GM21367 (cell line): ENCODE data around the gene SPSB1.

Experiments used
- ATAC-seq: cut with Tn5 transposase; IDR thresholded peaks from one replicate; pipeline ENCODE4 v1.9.1; 2021; ENCODE audit not compliant: unreplicated experiment

SPSB1 gene

DNA sequence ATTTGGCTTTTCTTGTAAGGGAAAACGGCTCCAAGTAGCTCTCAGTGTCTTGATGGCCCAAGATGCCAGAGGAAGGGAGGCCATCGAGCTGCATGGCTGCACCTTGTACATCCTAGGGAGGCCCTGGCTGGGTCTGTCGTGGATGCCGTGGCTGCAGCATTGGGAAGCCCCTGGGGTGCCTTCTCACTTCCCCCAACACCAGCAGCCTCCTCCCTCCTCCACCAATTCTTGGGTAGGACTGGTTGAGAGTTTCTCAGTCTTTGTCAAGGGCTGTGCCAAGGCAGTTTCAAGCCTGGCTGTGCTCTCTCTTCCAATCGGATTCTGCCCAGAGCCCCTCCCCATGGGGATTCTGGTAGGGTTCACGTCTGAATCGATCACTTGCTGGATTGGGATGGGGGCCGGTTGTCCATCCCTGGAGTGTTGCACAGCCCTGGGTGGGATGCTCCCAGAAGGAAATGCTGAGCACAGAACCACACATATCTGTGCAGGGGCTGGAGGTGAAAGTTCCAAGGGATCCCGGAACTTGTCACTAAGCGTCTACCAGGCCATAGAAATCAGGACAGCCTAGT lies 14.0 kb upstream of the SPSB1 start:
- ATAC-seq, result no peak

DNA sequence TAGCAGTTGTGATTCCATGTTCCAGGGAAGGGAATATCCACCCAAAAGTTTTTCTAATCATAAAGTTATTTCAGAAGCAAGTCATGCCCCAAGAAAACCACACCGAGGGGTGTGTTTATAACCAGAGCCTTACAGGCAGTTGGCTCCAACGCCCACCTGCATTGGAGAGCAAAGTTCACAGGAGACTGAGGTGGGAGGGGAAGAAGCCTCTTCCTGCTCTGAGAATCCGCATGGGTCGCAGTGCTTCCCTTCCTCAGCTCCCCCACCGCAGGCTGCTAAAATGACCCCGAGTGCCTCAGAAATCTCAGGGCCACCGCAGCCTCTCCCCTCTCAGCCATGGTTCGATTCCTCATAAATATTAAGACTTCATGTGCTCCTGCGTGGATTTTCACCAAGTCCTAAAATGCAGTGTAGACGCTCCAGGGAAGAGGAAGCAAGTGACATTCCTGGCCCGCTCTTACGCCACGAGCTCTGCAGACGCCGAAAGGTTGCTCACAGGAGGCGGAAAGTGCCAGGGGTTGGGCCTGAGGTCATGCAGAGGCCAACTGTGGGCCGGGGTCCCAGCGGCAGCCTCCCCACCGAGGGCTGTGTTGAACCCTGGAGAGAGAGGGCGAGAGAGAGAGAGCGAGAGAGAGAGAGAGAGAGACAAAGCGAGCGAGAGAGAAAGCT lies 13.4 kb upstream of the SPSB1 start:
- ATAC-seq, result no peak

DNA sequence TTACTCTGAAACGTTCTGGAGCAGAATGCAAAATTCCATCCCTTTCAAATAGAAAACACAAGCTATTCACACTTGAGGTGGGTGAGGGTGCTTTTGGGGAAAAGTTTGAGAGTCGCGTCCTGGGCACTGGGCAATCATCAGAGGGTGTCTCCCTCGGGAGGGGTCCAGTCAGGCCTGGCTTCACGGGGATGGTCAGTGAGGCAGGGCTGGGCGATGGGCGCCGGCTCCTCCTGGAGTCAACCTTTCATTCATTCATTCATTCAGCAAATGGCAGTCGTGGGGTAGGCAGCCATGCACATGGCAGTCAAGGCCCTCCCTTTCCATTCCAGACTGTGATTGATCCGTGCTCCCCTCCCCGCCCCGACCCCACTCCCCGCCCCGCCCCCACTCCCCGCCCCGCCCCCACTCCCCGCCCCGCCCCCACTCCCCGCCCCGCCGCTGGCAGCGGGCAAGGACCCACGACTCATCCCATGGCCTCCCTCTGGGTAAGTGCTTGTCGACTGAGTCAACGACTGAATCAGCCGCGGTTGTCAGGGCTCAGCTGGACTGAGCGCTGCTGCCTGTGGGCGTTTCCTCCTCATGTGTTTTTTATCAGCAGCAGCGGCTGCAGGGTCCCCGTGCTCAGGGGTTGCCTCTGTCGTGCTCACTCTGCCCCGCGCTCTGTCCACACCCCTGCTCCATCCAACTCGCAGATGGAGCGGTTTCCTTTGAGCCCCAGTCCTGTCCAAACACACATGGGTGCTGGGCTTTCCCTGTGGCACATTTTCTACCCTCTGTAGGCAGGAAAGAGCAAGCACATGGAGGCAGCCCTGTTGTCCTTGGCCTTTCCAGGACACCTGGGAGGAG lies 12.5 kb upstream of the SPSB1 start:
- ATAC-seq, result no peak

DNA sequence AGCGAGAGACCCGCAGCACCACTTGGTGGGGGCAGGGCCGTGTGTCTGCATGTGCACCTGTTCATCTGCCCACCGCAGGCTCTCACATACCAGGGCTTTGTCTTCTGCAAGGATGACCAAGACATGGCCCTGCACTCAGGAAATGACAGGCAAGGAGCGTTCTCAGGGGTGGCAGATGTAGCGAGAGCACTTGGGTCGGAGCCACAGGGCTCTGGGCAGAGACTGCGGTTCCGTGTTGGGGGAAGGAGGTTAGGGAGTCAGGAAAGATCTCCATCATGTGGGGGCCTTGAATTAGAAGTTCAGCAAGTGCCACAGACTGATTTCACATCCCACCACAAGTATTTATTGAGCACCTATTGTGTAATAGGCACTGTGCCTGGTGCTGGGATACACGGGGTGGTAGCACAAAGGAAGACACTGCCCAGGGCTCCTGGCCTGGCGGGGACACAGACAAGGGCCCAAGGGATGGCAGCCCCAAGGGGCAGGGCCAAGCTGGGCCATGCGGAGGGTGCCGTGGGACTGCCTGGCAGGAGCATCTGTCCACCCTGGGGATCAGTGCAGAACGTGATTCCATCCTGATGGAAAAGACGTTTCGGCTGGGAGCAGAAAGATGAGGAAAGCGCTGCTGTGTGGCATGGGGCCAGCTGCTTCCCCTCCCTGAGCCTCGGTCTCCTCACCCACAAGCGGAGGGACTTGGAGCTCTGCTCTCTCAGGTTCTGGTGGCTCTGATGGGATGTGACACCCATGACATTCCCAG lies 11.4 kb upstream of the SPSB1 start:
- no peak for ATAC-seq

DNA sequence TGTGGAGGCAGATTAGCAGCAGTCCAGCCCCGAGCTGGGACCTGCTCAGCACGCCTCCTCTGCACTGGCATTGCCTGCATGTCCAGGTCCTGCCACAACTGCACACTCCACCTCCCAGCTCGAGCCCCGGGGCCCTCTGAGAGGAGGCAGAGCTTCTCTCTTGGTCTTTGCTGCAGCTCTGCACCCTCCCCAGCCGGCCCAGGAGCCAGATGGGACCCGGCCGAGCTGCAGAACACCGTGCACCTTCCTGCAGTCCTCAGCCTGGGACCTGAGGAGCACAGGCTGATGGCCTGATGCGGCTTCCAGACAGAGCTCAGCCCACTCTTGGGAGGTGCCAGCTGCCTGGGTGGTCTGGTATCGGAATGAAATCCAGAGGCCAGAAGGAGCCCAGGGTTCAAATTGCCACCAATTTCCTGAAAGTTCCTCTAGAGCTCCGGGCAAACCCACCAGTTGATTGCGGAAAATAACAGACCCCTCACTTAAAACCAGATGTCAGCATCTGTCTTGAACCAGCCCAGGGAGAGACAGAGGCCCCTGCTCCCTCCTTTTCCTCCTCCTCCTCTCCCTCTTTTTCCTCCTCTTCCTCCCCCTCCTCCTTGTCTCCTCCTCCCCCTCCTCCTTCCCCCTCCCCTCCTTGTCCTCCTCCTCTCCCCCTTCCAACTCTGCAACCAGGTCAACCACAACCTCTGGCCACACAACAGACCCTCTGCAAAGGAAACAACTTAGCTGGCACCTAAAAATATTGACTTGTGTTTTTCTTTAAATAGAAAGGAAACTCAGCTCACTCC lies 10.6 kb upstream of the SPSB1 start:
- no peak for ATAC-seq

DNA sequence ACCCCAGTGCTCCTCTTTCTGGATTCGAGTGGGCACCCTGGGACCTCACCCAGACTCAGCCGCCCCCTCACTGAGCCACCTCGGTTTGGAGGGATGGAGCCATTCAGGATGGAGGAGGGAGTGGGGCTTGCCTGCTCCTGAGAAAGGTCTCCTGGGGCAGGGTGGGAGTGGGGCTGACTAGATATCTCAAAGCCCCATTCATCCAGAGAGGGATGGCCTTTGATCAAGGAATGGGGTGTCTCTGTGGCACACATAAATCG lies 10.1 kb upstream of the SPSB1 start:
- ATAC-seq, result no peak

DNA sequence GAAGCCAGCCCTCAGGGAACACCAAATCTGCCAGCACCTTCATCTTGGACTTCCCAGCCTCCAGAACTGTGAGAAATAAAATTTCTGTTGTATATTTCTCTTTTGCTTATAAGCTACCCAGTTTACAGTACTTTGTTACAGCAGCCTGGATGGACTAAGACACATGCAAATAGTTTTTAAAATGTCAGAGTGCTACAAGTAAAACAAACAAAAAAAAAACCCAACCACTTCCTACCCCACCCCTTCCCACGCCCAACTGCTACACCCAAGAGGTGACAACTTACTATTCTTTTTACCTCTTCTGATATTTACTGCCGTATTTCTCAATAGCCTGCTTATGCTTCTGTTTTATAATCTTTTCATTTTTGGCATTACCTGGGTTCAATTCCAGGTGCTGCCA lies 8.6 kb upstream of the SPSB1 start:
- no peak for ATAC-seq

DNA sequence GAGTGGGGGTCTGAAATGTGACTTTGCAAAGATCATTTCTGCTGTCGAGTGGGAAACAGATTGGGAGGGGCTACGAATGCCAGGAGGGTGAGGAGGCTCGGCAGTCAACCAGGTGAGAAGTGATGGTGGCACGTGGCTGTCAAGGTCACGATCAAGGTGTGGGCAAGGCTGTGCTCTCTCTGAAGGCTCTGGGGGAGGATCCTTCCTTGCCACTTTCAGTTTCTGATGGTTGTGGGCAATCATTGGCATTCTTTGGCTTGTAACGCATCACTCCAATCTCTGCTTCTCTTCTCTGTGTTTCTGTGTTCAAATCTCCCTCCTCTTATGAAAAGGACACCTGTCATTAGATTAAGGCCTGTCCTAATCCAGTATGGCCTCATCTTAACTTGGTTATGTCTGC lies 6.1 kb upstream of the SPSB1 start:
- no peak for ATAC-seq

DNA sequence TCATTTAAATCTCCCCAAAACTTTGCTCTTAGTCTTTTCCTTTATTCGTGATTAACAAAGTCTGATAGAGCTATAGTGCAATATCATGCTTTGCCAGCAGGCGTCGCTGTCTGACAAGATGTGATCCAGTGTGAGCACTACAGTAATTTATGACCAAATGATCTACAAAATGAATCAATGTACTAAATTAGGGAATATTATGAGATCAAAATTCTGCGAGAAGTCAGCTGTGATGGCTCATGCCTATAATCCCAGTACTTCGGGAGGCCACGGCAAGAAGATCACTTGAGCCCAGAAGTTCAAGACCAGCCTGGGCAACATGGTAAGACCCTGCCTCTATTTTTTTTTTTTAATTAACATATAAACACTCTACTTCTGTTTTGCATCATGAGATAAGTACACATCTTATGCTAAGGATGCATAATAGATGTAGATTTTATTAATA lies 3.6 kb upstream of the SPSB1 start:
- ATAC-seq, result no peak

DNA sequence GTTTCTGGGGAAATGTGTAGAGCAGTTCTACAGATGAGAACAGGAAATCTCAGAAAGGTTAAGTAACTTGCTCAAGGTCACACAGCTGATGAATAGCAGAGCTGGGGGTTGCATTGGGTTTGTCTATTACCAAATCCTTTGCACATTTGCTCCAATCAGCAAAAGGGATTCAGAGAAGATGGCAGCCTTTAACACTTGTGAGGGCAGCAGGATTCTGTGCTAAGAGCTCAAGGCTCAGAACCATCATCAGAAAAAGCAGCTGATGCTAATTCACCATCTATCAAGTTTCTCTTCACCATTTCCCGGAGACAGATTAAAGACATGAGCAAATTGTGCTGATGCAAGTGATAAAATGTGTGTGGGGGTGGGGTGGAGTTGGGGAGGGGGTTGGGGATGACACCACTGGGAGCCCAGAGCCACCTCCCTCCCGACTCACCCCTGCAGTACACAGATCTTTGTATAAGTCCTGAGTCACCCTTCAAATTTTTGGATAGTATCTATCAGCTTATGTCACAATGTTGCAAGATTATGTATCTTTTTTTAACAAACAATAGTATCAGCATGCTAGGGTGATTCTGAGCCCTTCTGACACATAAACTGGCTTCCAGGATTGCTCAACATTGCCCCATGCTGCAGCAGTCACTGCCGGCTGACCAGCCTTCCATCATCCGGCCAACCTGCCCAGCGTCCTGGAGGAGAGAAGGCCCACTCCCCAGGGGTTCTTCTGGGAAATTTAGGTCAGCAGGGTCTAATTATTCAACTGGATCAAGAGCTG lies 2.8 kb upstream of the SPSB1 start:
- no peak for ATAC-seq

DNA sequence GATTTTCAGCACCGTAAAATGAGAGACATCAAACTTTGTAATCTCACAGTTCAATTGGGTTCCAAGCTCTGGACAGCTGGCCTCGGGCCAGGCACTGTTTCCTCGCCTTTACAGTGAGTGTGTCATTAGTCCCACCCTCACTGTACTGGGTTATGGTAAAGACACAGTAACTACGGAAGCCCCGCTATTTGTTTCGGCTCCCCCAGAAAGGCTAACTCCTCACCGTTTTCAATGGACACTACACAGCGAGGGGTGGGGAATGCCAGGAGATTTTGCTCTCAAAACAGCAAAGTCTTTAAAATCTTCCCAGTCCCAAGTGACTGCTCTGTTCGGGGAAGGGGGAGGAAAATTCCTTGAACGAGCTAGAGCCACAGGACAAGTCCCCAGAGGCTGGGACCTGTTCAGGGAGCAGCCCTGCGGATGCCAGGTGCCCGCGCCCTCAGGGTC lies 757 bp upstream of the SPSB1 start:
- ATAC-seq, result no peak

DNA sequence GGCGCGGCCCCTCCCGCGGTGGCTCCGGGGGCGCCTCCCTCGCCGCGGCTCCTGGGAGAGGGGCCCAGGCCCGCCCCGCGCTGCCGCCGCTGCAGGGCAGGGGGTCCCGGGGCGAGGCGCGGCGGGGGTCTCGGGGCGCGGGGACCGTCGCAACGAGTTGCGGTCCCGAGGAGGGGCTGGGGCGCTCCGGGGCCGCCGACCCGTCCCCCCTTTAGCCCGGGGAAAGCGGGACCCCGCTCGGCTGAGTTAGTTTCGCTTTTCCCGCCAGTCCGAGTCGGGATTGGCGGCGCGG lies 493 bp downstream of the SPSB1 start:
- no peak for ATAC-seq

DNA sequence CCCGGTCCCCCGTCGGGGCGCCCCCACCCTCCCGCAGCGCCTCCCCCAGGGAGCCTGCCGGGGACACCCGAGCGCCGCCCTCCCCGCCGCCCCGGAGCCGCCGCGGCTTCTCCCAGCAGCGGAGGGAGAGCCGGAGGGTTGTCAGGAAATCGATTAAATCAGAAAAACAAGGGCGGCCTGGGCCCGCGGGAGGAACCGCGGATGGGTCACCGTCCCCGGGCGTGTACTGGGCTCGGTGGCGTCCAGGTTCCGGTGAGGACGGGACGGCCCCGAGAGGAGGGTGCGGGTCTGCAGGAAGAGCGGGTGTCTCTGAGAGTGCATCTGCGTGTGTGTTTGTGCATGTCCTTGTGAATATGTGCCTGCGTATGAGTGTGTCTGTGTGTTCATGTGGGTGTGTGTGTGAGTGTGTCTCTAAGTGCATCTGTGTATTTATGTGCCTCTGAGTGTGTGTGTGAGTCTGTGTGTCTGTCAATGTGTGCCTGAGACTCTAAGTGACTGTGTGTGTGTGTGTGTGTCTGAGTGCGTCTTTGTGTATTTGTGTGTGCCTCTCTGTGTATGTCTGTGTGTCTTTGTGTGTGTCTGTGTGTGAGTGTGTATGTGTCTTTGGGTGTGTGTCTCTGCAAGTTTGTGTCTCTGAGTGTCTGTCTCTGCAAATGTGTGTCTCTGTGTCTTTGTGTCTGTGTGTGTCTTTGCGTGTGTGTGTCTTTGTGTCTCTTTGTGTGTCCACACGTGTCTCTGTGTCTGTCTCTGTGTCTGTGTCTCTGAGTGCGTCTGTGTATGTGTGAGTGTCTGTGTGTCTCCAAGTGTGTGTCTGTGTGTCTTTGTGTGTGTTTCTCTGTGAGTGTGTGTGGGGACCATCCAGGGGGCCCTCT lies 1.1 kb downstream of the SPSB1 start:
- ATAC-seq, result no peak

DNA sequence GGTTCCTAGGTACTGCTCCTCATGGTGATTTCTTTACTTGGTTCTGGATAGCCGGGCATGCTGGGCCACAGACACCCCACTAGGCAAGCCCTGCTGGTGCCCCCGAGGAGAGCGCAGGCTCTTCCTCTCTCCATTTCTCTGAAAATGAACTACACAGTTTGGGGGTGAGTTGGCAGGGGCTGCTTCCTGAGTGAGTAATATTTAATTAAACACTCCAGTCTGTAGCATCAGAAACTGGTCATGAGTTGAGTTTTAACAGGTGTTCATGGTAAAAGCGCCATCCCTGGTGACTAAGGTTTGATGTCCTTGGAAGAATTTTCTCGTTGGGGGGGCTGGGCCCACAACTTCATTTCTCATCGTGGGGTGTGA lies 1.7 kb downstream of the SPSB1 start:
- ATAC-seq, result no peak

DNA sequence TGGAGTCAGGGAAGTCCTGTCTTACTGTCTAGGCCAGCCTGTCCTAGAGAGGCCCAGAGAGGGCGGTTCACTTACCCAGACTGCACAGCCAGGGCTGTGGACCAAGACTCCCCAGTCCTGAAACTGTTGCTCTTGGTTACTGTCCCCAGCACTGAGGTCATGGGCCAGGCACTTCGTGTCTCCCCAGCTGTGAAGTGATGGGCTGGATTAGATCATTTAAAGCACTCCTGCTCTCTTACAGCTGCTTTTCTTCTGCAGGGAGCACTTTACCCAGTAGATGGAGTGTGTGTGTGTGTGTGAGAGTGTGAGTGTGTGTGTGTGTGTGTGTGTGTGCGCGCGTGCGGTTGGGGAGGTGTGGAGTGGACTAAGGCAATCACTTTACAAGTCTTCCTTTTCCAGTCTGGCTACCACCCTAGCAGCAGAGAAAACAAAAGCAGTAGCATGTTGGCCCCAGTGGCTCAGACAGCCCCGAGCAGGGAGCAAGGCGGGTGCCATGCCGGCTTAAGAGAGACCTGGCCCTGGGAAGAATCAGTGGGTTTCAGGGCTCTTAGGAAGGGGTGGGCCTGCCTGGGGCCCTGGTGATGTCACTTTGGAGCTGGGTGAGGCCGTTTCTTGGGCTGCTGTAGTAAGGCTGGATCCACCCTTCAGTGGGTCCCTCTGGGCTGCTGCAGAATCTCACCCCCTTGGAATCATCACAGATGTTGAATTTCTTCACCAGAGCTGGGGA lies 2.4 kb downstream of the SPSB1 start:
- ATAC-seq, result no peak

DNA sequence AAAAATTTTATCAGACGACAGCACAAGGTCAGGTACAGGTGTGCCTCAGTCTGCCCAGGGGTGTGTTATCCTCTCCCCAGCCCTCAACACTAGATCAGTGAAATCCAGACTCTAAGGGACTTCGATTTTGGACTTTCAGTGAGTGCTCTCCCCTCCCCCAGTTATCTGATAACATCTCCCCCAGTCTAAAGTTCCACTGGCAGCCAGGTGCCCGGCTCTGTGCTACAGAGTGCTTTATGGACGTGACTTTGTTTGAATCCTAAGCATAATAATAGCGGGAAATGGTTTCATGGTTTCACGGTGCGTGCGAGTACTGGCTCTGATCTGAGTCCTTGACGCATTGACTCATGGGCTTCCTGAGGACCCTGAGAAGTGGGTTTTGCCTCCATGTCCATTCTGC lies 3.2 kb downstream of the SPSB1 start:
- ATAC-seq, result no peak

DNA sequence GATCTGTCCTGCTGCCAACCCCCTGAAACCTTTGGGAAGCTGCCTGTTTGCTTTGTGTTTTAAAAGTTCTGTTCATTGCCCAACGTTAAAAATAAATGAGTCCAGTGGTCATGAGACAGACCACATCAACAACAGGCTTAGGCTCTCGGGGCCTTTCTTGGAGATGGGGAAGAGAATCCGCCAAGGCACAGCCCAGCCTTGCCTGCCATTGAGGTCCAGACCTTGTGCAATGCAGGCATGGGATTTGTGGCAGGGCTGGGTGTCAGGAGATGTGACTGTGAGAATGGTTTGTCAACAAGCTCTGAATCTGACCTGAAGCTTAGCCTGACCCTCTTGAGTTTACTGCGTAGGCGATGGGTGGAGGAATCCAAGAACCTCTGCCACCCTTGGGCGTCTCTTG lies 4.2 kb downstream of the SPSB1 start:
- no peak for ATAC-seq

DNA sequence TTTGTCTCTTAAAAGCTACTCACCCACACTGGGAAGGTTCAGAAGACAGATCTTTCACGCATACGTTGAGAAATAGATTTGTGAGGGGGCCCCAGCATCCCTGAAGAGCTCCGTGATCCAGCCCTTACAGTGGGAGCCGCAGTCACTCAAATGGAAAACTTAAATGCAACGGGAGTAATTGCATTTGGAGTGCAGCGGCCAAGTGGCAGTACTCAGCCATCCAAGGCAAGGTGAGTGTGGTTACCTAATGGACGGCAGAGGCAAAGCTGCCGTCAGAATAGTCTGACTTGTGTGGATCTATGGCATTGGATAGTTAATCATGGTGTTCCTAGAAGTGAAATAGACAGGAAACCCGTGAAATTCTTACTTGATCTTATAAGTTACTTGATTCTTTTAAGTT lies 5.1 kb downstream of the SPSB1 start:
- no peak for ATAC-seq

DNA sequence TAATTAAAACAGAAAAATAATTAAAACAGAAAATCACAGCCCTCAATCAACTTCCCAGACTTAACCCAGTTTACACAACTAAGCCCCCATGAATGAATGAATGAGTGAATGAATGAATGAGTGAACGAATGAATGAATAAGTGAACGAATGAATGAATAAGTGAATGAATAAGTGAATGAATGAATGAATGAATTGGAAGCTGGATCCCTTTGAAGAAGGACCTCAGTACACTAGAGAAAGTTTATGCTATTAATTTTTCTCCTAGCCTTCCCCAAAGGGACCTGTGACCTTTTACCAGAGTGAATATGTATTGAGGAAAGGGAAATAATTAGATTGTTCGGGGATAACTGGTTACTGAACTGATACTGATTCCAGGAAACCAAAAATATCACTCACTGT lies 5.6 kb downstream of the SPSB1 start:
- ATAC-seq, result no peak
